WERI-Rb-1 (cell line): ENCODE data around the gene FAM200B.

Experiments
- DNase-seq: peaks from one replicate; pipeline ENCODE4 v3.0.0-alpha.2; 2020
- H3K27ac ChIP-seq: fragments of 250-450 bp; sonication (Bioruptor Pico); 2 replicates; pipeline ENCODE4 v1.5.1; 2020; ENCODE audit warnings: mild to moderate bottlenecking, moderate library complexity
- H3K27me3 ChIP-seq: fragments of 250-450 bp; sonication (Bioruptor Pico); 2 replicates; pipeline ENCODE4 v1.5.1; 2021; ENCODE audit warnings: mild to moderate bottlenecking, low read depth, moderate library complexity; ENCODE audit not compliant: insufficient read depth, severe bottlenecking
- H3K36me3 ChIP-seq: fragments of 250-450 bp; sonication (Bioruptor Pico); 2 replicates; pipeline ENCODE4 v1.5.1; 2020; ENCODE audit warnings: mild to moderate bottlenecking, moderate library complexity
- H3K4me3 ChIP-seq: 2 replicates; pipeline ENCODE4 v1.5.1; 2011; ENCODE audit warnings: low read depth, mild to moderate bottlenecking, control low read depth, low read length
- H3K9me3 ChIP-seq: fragments of 250-450 bp; sonication (Bioruptor Pico); 2 replicates; pipeline ENCODE4 v1.5.1; 2021; ENCODE audit warnings: mild to moderate bottlenecking, moderate library complexity; ENCODE audit not compliant: severe bottlenecking
- CTCF ChIP-seq: IDR thresholded peaks from 2 replicates; pipeline ENCODE4 v1.5.1; 2011; ENCODE audit warnings: low read depth, mild to moderate bottlenecking, control low read depth, inconsistent platforms, low read length

Gene FAM200B

GRCh38 chr4:15670576-15670975 lies 11.1 kb upstream of the FAM200B start:
- Histone ChIP-seq H3K27me3 (no peaks in the 10 kb centered on the region), H3K4me3 (no peak overlapping the region), H3K9me3 (no peaks in the 10 kb centered on the region), H3K36me3 (peaks cover 8% of the 10 kb centered on the region), H3K27ac (no peak overlapping the region)
- no peak for TF ChIP-seq CTCF
- DNase-seq: no peak

- no peak overlapping the region for H3K27ac ChIP-seq
- TF ChIP-seq CTCF: no peak
- no peak for DNase-seq
- H3K4me3 ChIP-seq: no peak overlapping the region
- no peaks in the 10 kb centered on the region for H3K27me3 ChIP-seq
- H3K36me3 ChIP-seq: peaks cover 5% of the 10 kb centered on the region
- H3K9me3 ChIP-seq: no peaks in the 10 kb centered on the region
Measured at GRCh38 chr4:15672101-15672500, 9.5 kb upstream of the FAM200B start.

GRCh38 chr4:15673337-15673736 lies 8.3 kb upstream of the FAM200B start:
- Histone ChIP-seq H3K36me3 (peaks cover 4% of the 10 kb centered on the region; the same call in 1 of the 2 replicates), H3K9me3 (no peaks in the 10 kb centered on the region), H3K27ac (no peak overlapping the region), H3K4me3 (no peak overlapping the region), H3K27me3 (no peaks in the 10 kb centered on the region)
- DNase-seq: no peak
- TF ChIP-seq CTCF: no peak

- TF ChIP-seq CTCF: no peak
- Histone ChIP-seq H3K9me3 (no peaks in the 10 kb centered on the region), H3K27ac (no peak overlapping the region), H3K36me3 (peaks cover 4% of the 10 kb centered on the region; the same call in 1 of the 2 replicates), H3K27me3 (no peaks in the 10 kb centered on the region), H3K4me3 (no peak overlapping the region)
- DNase-seq: no peak
Measured at GRCh38 chr4:15674046-15674445, 7.6 kb upstream of the FAM200B start.

GRCh38 chr4:15674926-15675325 lies 6.7 kb upstream of the FAM200B start:
- Histone ChIP-seq H3K9me3 (no peaks in the 10 kb centered on the region), H3K4me3 (no peak overlapping the region), H3K36me3 (peaks cover 4% of the 10 kb centered on the region), H3K27me3 (no peaks in the 10 kb centered on the region), H3K27ac (no peak overlapping the region)
- DNase-seq: no peak
- no peak for TF ChIP-seq CTCF

GRCh38 chr4:15675356-15675755 lies 6.3 kb upstream of the FAM200B start:
- Histone ChIP-seq H3K27me3 (no peaks in the 10 kb centered on the region), H3K9me3 (no peaks in the 10 kb centered on the region), H3K36me3 (peaks cover 4% of the 10 kb centered on the region), H3K27ac (no peak overlapping the region), H3K4me3 (no peak overlapping the region)
- DNase-seq: no peak
- TF ChIP-seq CTCF: no peak
